HG02571 (cell line): Measurements from ENCODE around the gene ADAMTSL2.

Experiments
- ATAC-seq: cut with Tn5 transposase; IDR thresholded peaks from one replicate; pipeline ENCODE4 v1.9.1; 2021; ENCODE audit warnings: mild to moderate bottlenecking, moderate library complexity; ENCODE audit not compliant: unreplicated experiment

The ADAMTSL2 gene

DNA sequence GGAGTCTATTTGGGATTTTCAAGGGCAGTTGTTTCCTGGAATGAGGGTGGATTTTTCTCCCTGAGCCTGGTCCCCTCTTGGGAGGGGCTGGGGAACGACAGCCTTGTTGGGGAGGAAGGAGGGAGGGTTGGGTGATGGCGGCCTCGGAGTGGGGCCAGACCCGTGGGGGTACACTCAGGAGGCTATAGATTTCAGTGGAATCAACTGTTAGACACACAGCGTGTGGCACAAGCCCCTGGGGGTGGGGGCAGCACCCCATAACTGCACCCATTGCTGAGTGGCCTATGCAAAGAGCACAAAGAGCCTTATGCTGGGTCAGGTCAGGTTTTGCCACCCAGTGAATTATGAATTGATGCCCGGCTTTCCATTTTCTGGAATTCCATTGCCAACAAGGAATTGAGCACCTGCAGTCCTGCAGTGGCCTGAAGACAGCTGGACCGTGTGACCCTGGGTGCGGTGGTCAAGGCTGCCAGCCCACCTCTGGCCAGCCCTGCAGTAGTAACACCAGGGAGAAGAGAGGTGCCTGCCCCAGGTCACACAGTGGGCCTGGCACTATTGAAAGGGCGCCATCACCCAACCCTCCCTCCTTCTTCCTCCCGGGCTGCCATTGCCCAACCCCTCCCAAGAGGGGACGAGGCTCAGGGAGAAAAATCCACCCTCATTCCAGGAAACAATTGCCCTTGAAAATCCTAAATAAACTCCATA, 18.1 kb upstream of the ADAMTSL2 start:
- ATAC-seq: no peak

DNA sequence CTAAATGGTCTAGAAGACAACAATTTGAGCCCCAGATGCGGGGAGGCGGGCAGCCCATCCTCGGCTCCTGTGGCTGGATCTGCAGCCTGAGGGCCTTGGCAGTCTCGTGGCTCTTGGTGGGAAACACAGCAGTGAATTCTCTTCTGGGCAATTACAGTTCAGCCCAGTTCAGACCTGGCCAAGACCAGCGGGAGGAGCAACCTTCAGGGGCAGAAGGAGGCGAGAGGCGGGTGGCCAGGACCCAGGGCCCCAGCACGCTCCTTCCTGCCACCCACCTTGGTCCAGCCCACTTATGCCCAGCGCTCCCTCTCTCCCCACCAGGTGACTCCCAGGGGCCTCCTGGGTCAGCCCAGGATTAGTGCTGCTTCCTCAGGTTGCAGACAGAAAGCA, 17.5 kb upstream of the ADAMTSL2 start:
- no peak for ATAC-seq

DNA sequence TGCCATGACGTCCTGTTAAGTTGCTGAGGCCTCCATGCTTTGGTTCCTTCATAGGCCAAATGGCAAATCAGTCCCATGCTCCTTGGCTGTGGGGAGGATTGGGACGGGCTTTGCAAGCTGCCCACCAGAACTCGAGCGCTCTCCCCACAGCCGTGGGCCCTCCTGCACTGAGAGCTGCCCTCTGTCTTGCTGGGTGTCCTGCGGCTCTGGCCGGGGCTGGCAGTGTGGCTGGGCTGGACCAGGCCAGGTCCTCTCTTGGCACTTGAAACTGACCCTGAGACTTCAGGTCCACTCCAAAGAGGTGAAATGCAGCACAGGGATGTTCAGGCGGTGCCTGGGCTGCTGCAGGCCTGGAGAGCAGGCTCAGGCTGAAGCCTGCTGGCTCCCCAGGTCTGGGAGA, 16.8 kb upstream of the ADAMTSL2 start:
- ATAC-seq: no peak

DNA sequence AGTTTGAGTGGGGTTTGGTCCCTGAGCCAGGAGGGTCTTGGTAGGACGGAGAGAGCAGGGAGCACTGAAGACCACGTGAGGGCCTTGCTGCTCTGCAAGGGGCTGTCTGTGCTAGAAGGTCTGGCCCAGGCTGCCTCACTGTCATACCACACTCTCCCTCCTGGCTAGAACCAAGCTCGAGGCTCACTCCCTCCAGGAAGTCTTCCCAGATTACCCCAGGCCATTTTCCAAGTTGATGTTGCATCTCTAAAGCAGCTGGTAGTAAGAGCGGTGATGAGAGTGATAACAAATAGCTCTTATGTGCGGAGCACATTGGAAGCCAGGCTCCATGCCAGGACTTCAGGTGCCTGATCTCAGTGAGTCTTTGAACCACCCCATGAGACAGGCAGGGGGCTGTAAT, 16.3 kb upstream of the ADAMTSL2 start:
- no peak for ATAC-seq

DNA sequence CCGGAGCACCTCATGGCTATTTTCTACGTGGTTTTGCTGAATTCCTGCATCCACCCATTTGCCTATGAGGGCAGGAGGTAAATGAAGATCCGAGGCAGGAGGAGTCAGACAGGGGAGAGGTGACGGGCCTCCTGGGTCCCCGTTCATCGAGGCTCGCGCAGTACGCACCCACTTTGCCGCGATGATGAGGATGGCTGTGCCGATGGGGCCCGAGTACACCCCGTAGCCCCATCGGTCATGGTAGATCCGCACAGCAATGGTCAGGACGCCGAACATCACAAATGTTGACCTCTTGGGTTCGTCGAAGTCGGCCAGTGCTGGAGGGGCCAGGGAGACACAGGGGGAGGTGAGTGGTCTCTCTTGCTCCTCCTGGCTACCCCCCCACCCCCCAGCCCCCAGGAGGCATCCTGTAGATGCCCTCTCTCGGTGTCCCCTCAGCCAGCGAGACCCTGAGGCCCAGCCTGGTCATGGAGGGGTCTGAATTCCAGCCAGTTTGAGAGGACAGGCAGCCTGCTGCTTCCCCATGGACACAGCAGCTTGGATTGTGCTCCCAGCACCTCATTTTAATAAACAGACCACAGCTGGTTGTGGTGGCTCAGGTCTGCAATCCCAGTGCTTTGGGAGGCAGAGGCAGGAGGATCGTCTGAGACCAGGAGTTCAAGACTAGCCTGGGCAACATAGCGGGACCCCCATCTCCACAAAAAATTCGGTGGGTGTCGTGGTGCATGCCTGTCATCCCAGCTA, 15.6 kb upstream of the ADAMTSL2 start:
- no peak for ATAC-seq

DNA sequence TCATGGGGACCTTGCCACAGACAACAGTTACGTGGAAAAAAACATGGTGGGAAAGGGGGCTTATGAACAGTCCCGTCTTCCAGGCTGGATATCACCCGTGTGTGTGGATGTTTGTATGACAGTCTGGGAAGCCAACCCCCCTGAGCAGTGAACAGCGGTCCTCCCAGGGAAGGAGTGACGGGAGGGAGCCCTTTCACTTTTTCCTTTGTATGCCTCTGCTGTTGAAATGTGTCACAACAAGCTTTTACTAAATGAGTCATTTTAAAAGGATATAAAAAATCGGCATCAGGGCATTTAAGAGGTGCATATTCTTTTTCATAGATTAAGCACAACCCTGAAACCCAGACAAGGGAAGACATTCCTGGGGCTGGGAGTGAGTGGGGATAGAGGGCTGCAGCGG, 14.8 kb upstream of the ADAMTSL2 start:
- no peak for ATAC-seq

DNA sequence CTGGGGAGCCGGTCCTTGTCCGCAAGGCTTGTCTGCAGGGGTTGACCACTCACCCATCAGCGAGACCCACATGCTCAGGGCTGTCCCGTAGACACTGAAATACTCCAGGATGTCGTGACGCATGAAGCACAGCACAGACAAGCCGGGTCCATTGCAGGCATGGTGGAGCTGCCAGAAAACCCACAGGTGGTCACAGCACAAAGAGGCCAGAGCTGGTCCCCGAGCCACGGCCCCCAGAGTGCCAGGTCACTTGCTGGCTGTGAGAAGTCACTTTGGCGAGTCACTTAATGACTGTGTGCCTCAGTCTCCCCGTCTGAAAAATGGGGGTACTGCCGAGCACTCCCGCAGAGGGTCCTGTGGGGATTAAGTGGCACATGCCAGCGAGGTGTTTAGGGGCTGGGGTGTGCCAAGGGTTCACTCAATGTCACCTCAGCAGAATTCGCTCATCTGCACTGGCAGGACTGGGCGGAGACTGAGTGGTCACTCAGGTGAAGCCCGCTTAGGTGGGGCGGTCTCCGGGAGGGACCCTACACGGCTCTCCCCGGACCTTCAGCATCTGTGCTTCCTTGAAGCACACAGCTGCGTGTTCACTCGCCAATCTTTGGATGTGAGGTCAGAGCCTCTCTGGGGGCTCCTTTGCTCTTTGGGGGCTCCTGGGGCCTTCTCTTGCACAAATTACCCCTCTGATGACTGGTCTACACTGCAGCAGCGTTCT, 14.2 kb upstream of the ADAMTSL2 start:
- ATAC-seq: no peak

DNA sequence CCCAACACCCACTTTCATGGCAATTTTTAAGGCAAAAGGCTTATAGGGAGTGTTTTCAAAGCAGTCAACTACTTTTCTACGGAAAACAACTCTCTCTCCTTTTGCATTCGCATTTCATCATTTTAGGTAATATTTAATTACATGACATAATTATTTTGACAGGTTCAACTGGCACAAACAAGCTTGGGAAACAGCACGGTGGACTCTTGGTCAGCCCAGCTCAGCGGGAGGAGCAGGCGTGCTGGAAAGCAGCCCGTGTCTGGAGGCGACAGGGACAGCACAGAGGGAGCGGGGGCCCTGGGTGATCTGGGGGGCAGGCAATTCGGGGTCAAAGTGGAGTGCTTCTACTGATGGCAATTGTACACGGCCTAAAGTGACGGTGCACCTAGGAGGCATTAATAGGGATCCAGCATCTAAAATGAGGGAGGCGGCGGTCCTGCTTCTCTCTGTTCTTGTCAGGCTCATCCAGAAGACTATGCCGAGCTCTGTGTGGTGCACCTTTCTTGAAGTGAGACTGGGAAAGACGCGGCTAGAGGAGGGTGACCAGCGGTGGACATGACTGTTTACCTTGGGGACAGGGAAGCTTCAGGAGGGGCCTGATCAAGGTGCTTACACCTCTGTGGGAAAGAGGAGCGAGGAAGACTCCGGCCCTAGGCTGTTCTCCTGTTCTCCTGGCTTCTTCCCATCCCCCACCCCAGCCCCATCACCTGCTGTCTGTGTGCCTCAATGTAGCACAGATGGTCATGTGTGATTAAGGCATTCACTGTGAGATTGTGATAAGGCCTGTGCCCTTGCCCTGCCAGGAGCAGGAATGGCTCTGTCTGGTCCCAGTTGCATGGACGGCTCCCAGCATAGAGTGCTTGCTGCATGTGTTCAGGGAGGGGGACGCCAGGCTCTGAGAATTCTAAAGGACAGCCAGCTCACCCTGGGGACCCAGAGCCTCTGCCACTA, 13.1 kb upstream of the ADAMTSL2 start:
- no peak for ATAC-seq

DNA sequence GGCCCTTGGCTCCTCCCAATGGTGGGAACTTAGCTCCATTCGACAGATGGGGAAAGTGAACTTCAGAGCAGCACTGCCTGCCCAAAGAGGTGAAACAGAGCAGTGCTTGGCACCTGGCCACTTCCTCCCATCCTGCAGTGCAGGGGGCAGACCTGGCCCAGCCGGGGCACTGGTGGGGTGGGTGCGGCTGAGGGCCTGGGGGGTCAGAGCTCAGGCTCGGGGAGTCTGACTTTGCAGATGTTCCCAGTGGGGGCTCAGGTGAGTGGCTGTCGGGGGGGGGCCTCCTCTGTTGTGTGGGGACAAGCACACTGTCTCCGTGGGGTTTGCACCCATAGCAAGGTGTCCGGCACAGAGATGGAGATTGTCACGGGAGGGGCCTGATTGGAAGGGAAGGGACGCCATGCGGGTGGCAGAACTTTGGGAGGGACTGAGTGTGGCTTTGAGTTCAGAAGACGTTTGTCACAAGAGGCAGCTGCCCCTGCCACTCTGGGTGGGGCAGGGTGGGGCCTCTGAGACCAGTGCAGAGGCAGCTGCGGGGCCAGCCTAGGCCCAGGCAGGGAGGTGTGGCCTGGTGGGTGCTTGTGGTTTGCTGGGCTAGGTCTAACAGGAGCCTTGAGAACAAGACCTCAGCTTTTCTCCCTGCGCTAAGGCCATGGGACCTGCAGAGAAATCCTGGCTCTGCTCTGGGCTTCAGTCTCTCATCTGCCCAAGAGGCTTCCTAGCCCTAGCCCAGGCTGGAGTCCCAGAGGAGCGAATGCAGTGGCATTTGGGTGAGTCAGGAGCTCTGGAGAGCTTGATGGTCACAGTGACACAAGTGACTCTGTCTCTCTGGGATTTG, 12.2 kb upstream of the ADAMTSL2 start:
- ATAC-seq: no peak

DNA sequence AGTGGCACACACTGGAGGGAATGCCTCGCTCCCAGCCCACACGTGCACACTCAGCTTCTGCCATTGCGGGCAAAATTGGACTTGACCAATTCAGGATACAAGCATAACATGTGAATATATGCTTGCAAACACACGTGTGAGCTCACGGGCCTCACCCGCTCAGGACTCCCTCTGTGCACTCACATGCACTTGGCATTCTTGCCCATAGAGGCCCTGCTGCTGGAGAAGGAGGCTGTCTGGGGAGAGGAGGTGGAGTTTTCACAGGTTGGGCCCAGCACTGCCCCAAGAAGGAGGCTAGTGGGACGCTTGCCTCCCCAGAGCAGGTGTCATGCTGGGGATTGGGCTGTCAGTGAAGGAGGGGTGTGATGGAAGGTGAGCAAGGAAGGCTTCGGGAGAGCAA, 11.4 kb upstream of the ADAMTSL2 start:
- ATAC-seq: no peak

DNA sequence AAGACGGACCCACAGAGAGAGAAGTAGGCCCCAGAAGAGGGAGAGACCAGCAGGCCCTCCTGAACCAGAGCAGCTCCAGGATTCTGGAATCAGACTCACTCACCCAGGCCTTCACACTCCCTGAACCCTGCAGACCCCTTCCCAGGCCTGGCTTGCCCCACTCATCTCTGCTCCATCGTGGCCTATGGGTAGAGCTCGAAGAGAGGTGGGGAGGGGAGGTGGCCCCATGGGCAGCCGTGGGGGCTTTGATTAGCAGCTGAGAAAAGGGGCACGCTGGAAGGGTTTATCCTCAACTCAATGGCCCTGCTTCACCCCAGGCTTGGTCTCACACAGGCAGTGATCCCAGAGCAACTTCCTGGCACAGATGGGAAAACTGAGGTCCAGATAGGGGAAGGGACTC, 10.4 kb upstream of the ADAMTSL2 start:
- ATAC-seq: no peak

DNA sequence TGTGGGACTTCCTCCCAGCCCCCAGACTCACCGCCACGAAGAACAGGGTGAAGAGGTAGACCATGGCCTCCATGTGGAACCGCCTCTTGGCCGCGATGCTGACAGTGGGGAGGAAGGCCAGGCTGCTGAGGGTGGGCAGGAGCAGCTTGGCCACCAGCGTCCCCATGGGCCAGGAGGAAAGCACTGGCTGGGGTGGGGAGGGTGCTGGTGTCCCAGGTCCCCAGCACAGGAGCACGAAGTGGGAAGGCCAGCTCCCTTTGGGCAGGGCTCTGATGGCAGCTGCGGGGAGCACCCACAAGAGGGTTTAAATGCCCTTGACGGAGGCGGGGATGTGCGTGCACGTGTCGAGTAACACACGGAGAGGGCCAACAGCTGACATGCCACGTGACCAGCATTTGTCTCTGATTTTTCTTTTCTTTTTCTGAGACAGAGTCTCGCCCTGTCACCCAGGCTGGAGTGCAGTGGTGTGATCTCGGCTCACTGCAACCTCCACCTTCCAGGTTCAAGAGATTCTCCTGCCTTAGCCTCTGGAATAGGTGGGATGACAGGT, 9.8 kb upstream of the ADAMTSL2 start, which contains the start of gene MYMK:
TSS of gene MYMK (minus strand) at position 281 of the 550 bp plus-strand sequence. CDS start at position 166, 115 bp downstream.
- no peak for ATAC-seq

DNA sequence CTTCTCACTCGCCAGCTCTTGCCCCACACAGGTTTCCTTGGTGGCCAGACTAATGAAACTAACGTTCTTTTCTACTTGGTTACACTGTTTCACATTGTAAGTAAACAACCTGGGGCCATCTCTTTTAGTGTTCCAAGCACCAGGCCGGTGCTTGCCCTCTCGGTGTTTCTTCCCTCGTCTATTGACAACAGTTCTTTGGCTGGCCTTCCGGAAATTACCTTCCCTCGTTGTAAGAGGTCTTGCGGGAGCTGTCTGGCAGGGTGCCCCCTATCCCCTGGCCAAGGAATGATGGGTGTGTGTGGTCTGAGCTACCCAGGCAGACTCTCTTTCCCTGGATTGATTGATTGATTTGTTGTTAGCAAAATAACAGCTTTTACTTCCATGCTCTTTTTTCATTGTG, 8.8 kb upstream of the ADAMTSL2 start:
- no peak for ATAC-seq

DNA sequence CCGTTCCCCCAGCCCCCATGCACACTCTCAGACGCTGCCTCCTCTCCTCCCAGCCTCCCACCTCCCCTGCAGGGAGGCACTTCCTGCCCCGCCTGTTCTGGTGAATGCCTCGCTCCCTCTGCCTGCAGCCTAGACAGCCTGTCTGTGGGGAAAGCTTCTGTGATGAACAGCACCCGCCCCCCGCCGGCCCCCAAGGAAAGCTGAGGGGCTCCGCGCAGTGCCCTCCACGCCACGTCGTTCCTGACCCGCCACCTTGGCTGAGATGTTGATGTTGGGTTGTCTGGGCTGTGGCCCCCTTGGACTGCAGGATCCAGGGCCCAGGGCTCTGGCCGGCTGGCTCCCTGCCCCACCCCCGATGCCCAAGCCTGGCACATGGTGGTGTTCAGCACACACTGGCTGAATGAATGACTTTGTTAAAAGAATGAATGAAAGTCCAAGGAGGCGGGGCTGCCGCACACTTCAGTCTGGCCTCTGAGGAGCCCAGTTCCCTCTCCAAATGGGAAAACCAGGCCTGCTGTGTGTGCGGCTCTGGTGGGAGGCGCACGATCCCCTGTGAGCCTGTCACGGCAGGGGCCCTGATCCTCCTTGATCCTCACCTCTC, 7.7 kb upstream of the ADAMTSL2 start:
- no peak for ATAC-seq

DNA sequence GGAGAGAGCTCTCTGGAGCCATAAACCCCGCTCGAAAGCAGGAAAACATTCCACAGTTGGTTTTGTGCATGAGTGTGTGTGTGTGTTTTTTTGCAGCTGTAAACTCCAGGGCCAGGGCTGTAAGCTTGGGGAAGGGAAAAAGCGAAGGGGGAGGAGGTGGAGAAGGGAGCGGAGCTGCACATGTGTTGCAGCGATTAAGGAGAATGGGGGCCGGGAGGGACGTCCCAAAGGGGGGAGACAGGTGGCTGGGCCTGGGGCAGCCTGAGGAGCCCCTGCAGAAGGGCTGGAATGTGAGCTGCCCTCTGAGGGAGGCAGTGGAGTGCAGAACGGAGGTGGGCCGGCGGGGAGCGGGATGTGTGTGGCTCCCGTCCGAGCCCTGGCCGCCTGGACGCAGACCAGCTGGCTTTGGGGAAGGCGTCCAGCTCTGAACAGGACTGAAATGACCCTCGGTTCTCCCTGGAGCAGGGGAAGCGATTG, 7.0 kb upstream of the ADAMTSL2 start:
- ATAC-seq: no peak

DNA sequence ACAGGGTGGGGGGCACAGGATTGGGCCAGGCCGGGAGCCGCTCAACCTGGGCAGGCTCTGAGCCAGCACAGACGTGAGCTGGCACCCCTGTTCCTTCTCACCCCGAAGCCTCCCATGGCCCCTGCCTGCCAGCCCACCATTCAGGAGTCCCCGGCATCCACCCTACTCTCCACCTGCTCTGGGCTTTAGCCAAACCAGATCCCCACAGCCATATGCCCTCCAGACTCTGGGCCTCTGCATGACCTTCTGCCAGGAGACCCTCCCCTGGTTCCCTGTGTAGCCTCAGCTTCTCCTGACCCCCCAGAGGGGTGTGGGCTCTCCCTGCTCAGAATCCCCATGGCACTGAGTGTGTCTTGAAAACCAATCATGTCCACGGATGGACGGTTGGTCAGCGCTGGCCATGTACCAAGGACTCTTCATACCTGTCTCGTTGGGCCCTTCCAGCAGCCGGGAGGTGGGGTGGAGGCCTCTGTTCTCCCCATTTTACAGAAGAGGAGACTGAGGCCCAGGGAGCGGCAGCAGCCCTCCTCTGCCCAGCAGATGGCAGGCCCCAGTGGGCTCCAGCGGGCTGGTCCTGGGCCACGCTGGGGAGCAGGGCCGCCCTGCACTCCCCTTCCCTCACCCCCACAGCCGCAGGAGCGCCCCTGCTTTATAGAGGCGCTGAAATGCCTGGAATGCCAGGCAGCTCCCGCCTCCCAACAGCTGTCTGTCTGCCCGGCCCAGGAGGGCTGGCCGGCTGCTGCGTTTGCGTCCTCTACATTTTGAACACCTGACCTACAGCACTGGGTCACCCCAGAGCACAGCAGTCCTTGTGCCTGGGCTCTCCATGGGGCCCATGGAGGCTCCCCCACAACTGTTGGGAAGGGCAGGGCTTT, 6.3 kb upstream of the ADAMTSL2 start:
- no peak for ATAC-seq

DNA sequence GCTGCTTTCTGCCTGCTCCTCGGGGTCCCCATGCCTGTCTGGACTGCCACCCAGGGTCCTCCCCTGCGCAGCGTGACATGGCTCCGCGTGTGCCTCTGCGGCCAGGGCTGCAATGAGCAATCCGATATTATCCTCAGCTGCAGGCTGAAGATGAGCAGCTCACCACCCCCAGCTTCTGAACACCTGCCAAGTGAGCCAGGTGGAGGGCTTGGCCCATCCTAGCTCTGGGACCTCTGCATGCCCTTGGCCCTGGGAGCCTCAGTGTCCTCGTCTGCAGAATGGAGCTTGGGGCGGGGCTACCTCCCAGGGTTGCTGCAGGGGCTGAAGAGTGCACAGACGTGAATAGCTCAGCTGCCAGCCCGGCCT, 5.6 kb upstream of the ADAMTSL2 start:
- no peak for ATAC-seq

DNA sequence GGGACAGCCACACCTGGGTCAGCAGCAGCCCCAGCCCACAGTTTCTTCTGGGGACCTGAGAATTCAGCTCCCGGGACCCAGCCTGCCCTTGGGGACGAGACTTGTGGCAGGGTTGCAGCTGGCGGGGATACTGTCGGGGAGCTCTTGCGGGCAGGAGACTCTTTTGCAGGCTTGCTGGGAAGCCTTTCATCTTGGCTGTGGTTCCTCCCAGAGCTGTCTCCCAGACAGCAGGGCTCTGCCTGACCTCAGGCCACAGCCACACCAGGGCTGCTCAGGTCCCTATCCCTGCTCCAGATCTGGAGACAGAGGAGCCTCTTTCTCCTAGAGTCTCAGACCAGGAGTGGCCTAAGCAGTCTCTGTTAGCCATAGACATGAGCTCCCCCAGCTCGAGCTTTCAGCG, 5.0 kb upstream of the ADAMTSL2 start:
- no peak for ATAC-seq
